NCI-H2107 treated with DMSO at 0.1 percent for 48 hours (cell line): ENCODE measurements around the gene MEX3A.
"Not testable (repeated sequence)": the region's sequence is repeated elsewhere in the genome, so short reads cannot be mapped to it uniquely, and the experiment has no call there.

Experiments used
- DNase-seq: peaks from one replicate; lab custom pipeline; 2025; ENCODE audit not compliant: unreplicated experiment; lab: John Stamatoyannopoulos, UW

Gene MEX3A

GRCh38 chr1:156081180-156081916, 917 bp downstream of the MEX3A start:
- DNase-seq, result no peak

GRCh38 chr1:156080863-156081179, 1.4 kb downstream of the MEX3A start:
- no peak for DNase-seq

- no peak for DNase-seq
Observed at GRCh38 chr1:156080241-156080862, 1.9 kb downstream of the MEX3A start.

- no peak for DNase-seq
Observed at GRCh38 chr1:156079762-156080161, 2.5 kb downstream of the MEX3A start.

GRCh38 chr1:156078728-156079127, 3.5 kb downstream of the MEX3A start:
- DNase-seq, result no peak

- no peak for DNase-seq
Observed at GRCh38 chr1:156077430-156077760, 4.9 kb downstream of the MEX3A start.

GRCh38 chr1:156076609-156077429, 5.4 kb downstream of the MEX3A start:
- no peak for DNase-seq

- no peak for DNase-seq
Observed at GRCh38 chr1:156075775-156076204, 6.5 kb downstream of the MEX3A start.

GRCh38 chr1:156075162-156075561, 7.1 kb downstream of the MEX3A start:
- no peak for DNase-seq

GRCh38 chr1:156074661-156075060, 7.6 kb downstream of the MEX3A start:
- DNase-seq, result no peak

- peak; percentile 28 for DNase-seq
Observed at GRCh38 chr1:156073740-156074139, 8.5 kb downstream of the MEX3A start.

- no peak for DNase-seq
Observed at GRCh38 chr1:156073110-156073687, 9.1 kb downstream of the MEX3A start.

GRCh38 chr1:156072251-156072650, 10.0 kb downstream of the MEX3A start:
- DNase-seq, result no peak

- DNase-seq, result not testable (repeated sequence)
Observed at GRCh38 chr1:156071332-156071816, 10.9 kb downstream of the MEX3A start.

GRCh38 chr1:156070548-156070947, 11.7 kb downstream of the MEX3A start:
- DNase-seq, result no peak

- DNase-seq, result no peak
Observed at GRCh38 chr1:156069490-156070455, 12.5 kb downstream of the MEX3A start.

GRCh38 chr1:156067262-156067661, 15.0 kb downstream of the MEX3A start:
- no peak for DNase-seq

- no peak for DNase-seq
Observed at GRCh38 chr1:156065871-156066270, 16.4 kb downstream of the MEX3A start.

- DNase-seq, result no peak
Observed at GRCh38 chr1:156065212-156065611, 17.1 kb downstream of the MEX3A start.

- DNase-seq, result no peak
Observed at GRCh38 chr1:156064615-156065014, 17.6 kb downstream of the MEX3A start.

GRCh38 chr1:156063997-156064285, 18.3 kb downstream of the MEX3A start:
- no peak for DNase-seq
